ENCODE measurements around the gene RBPJL. TPM values are rescaled to one million over a fixed set of nuclear protein-coding genes. Genes with fewer than 3 reads are reported as not detected.

Gene RBPJL
- total and polyA plus RNA-seq, 2 of the 13 experiments (the other 11 are each of a cell fraction or from before 2014, with no cell fraction given): not detected

GRCh38 chr20:45341939-45342854 lies 35.6 kb downstream of the RBPJL start (continued):
- TF ChIP-seq ZNF574 (CRISPR knock-in tag; IDR thresholded peaks at IDR 0.05) (peak; percentile 67; the same call in 1 of the 2 replicates), NFKBIZ (CRISPR knock-in tag; IDR thresholded peaks at IDR 0.05) (no peak), ZNF784 (CRISPR knock-in tag; IDR thresholded peaks at IDR 0.05; ENCODE audit: borderline replicate concordance) (no peak), SRY (CRISPR knock-in tag; IDR thresholded peaks at IDR 0.05) (no peak), ZNF343 (CRISPR knock-in tag; IDR thresholded peaks at IDR 0.05) (no peak), PLSCR1 (CRISPR knock-in tag; IDR thresholded peaks at IDR 0.05; ENCODE audit: borderline replicate concordance) (no peak), ZBTB25 (CRISPR knock-in tag; IDR thresholded peaks at IDR 0.05) (no peak), ZBTB33 (CRISPR knock-in tag; IDR thresholded peaks at IDR 0.05) (no peak), HNF1A (IDR thresholded peaks at IDR 0.05; ENCODE audit: low read depth) (peak; percentile 7; the same call in 1 of the 2 replicates), HNF1A (CRISPR knock-in tag; IDR thresholded peaks at IDR 0.05; ENCODE audit: borderline replicate concordance) (0 out of 2 replicates have a peak, but pooled peaks have one; percentile 52), KDM5B (CRISPR knock-in tag; IDR thresholded peaks at IDR 0.05; ENCODE audit: borderline replicate concordance) (peak; percentile 39; the same call in 1 of the 2 replicates), ARHGAP35 (CRISPR knock-in tag; IDR thresholded peaks at IDR 0.05; ENCODE audit: borderline replicate concordance) (0 out of 2 replicates have a peak, but pooled peaks have one; percentile 51), ZNF780A (CRISPR knock-in tag; IDR thresholded peaks at IDR 0.05) (no peak)

Data from HepG2 (cell line).